Mesothelial cell of epicardium (in vitro differentiated cells): ENCODE results near the gene TIAM1. TPM values are rescaled to one million over a fixed set of nuclear protein-coding genes. Genes with fewer than 3 reads are reported as not detected.

Experiments
- DNase-seq, 2 experiments: peaks; one replicate each; pipeline ENCODE4 v3.0.0; 2021; ENCODE audit warnings: low spot score in 2 of 2; ENCODE audit not compliant: unreplicated experiment in 2 of 2
- H3K27ac Mint-ChIP-seq: 2 replicates; pipeline ENCODE4 v1.8.0; 2021; ENCODE audit warnings: mixed read lengths
- H3K27me3 Mint-ChIP-seq: 2 replicates; pipeline ENCODE4 v1.8.0; 2021; ENCODE audit warnings: low read depth, mixed read lengths
- H3K36me3 Mint-ChIP-seq: 2 replicates; pipeline ENCODE4 v1.8.0; 2021; ENCODE audit warnings: mixed read lengths
- H3K4me1 Mint-ChIP-seq: 2 replicates; pipeline ENCODE4 v1.8.0; 2021; ENCODE audit warnings: mixed read lengths
- H3K4me3 Mint-ChIP-seq: 2 replicates; pipeline ENCODE4 v1.8.0; 2021; ENCODE audit warnings: mild to moderate bottlenecking, moderate library complexity, mixed read lengths
- H3K9me3 Mint-ChIP-seq: 2 replicates; pipeline ENCODE4 v1.8.0; 2021; ENCODE audit warnings: mixed read lengths
- total RNA-seq: library from RNA; stranded (reverse); gene quantifications from 3 replicates; pipeline ENCODE4 v1.2.1, GENCODE V29; 2021
- TF ChIP-seq, protein P1 (sequence below): fragments of 200-600 bp; sonication (generic); IDR thresholded peaks from one replicate; pipeline ENCODE4 v1.5.0; 2021; ENCODE audit warnings: antibody characterized with exemption; ENCODE audit not compliant: unreplicated experiment

The TIAM1 gene
- total RNA-seq, 1 donor from 2014 or later, result 53.4 TPM

DNA sequence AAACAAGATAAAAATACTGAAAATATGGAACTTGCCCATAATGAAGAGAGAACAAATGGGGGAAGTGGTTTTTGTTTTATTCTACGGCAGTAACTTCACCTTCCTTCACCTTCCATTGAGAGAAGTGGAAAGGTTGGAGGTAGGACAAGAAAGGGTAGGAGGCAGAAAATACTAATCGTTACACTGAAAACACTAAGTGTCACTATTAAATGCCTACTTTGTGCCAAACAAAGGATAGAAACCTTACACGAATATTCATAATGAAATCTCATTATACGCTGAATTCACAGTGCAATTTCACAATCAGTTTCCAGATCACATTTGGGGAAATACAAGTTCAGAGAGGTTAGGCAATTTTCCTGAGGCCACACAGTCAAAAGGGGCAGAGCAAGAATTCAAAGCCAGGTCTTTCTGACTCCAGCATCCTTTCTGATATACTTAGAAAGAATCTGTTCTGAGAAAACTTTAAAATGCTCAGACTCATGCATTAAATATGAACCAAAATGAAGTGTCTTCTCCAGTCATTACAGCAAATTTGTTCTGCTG, 3.0 kb downstream of the TIAM1 start:
- Mint-ChIP-seq H3K9me3 (no peaks in the 10 kb centered on the region), H3K4me3 (no peak overlapping the region), H3K36me3 (peaks cover 3% of the 10 kb centered on the region), H3K27ac (no peak overlapping the region), H3K4me1 (peaks cover 41% of the 10 kb centered on the region), H3K27me3 (peaks cover 19% of the 10 kb centered on the region)
- TF ChIP-seq, protein P1, sequence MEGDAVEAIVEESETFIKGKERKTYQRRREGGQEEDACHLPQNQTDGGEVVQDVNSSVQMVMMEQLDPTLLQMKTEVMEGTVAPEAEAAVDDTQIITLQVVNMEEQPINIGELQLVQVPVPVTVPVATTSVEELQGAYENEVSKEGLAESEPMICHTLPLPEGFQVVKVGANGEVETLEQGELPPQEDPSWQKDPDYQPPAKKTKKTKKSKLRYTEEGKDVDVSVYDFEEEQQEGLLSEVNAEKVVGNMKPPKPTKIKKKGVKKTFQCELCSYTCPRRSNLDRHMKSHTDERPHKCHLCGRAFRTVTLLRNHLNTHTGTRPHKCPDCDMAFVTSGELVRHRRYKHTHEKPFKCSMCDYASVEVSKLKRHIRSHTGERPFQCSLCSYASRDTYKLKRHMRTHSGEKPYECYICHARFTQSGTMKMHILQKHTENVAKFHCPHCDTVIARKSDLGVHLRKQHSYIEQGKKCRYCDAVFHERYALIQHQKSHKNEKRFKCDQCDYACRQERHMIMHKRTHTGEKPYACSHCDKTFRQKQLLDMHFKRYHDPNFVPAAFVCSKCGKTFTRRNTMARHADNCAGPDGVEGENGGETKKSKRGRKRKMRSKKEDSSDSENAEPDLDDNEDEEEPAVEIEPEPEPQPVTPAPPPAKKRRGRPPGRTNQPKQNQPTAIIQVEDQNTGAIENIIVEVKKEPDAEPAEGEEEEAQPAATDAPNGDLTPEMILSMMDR, result no peak
- DNase-seq, result no peak

- no peak for DNase-seq
- Mint-ChIP-seq H3K36me3 (peaks cover 4% of the 10 kb centered on the region), H3K4me3 (no peak overlapping the region), H3K27me3 (peaks cover 19% of the 10 kb centered on the region), H3K27ac (no peak overlapping the region), H3K4me1 (peaks cover 41% of the 10 kb centered on the region), H3K9me3 (no peaks in the 10 kb centered on the region)
- TF ChIP-seq, protein P1, result no peak
Observed at GRCh38 chr21:31340514-31340913, 3.5 kb downstream of the TIAM1 start.

DNA sequence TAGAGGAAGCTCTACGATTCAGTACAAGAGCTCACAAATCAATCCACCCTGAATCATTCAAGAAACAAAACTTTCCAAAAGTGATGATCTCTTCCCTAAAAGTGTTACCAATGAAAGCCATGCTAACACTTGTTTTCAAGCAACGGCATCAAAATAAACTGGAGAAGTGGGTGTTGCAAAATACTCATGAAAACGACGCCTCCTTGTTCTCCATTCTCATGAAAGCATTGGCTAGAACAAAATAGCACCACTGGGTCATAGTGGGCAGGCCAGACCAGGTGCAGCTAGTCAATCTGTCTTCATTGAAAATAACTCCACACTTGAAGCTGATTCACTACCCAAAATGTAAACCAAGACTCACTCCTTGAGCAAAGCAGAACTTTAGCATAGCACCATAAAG, 4.3 kb downstream of the TIAM1 start:
- Mint-ChIP-seq H3K27ac (no peak overlapping the region), H3K9me3 (no peaks in the 10 kb centered on the region), H3K36me3 (peaks cover 4% of the 10 kb centered on the region), H3K27me3 (peaks cover 19% of the 10 kb centered on the region), H3K4me1 (peaks cover 40% of the 10 kb centered on the region), H3K4me3 (no peak overlapping the region)
- DNase-seq, result no peak
- TF ChIP-seq, protein P1, result no peak

DNA sequence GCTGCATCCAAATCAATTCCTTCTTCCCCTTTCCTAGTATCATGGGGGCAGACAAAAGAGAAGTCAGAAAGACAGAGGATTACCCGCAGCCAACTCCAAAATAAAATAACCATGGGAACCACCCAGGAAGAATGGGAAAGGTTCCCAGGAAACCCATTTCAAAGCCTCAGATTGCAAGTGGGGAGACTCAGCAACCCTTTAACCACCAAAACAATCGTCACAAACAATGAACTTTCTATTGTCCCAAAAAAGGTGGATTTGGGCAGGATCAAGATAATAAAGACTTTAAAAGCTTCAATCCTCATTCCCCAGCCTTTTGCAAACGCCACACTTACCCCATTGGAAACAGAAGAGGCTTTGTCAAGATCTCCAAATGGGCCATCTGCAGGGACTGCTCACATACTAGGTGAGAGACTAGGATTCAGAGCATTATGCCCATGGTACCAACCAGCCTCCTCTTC, 5.1 kb downstream of the TIAM1 start:
- H3K36me3 Mint-ChIP-seq, result peaks cover 4% of the 10 kb centered on the region
- H3K4me3 Mint-ChIP-seq, result no peak overlapping the region
- peaks cover 35% of the 10 kb centered on the region for H3K4me1 Mint-ChIP-seq
- H3K27ac Mint-ChIP-seq, result peak overlapping the region; percentile 91
- no peaks in the 10 kb centered on the region for H3K9me3 Mint-ChIP-seq
- TF ChIP-seq, protein P1, result no peak
- H3K27me3 Mint-ChIP-seq, result peaks cover 15% of the 10 kb centered on the region
- no peak for DNase-seq

DNA sequence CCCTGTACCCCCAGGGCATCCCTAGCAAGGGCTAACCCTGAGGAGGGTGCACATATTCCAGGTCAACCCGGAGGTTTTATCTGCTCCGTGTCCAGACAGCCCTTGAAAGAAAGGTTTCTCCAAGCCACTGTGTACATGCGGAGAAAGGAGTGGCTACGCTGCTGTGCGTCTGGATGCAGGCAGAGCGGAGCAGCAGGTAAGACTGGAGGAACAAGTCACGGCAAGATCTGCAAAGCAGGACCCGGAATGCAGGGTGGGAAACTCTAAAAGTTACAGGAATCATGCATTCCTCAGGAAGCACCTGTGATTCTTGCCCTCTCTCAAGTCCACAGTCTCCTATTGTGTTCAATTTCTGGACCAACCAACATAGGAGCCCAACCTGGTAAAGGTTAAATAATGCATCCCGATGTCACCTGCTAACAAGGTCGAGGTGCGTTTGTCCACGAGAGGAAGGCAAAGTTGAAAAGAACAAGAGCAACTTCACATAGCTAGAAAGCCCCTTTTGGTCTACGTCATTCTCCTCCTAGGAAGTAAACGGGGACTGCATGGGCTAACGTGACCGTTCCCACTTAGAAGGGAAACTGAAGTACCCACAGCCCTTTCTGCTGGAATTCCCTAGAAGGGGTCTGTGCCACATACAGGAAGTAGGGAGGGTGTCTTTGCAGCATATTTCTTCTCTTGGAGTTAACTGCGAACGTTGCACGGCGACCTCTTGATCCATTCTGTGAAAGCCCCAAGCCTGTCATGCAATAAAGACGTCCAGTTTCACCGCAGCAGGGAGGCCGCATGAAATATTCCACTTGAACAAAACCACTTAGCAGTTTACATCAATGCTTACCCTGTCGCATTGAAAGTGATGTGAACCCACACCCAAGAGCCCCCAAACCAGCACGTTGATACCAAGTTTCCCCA, 5.8 kb downstream of the TIAM1 start:
- Mint-ChIP-seq H3K4me3 (peak overlapping the region; percentile 13), H3K4me1 (peaks cover 28% of the 10 kb centered on the region), H3K9me3 (no peaks in the 10 kb centered on the region), H3K36me3 (peaks cover 4% of the 10 kb centered on the region), H3K27me3 (peaks cover 8% of the 10 kb centered on the region), H3K27ac (peak overlapping the region; percentile 91)
- peak in 1 of 2 experiments; percentile 46 for DNase-seq
- TF ChIP-seq, protein P1, result no peak
